ENCODE results near the gene RTEL1. TPM values are rescaled to one million over a fixed set of nuclear protein-coding genes. Genes with fewer than 3 reads are reported as not detected.

Gene RTEL1
- total and polyA plus RNA-seq, 2 experiments from 2014 or later: 14.0 to 18.2 TPM

- DNase-seq (ENCODE audit: low spot score): no peak
- H4K20me1 ChIP-seq (ENCODE audit: insufficient read depth, poor library complexity, severe bottlenecking): peaks cover 6% of the 10 kb centered on the region
- H3K9me2 ChIP-seq (replicated peaks; ENCODE audit: insufficient read depth): no peaks in the 10 kb centered on the region
- H3K4me1 ChIP-seq (ENCODE audit: insufficient read depth): peaks cover 10% of the 10 kb centered on the region
- no peak overlapping the region for H3K27ac ChIP-seq
- WGBS (ENCODE audit: low lambda C conversion rate, missing lambda C conversion rate): 89% methylated on average over 3 of the region's 3 CpGs
- no peaks in the 10 kb centered on the region for H3K36me3 ChIP-seq (replicated peaks; ENCODE audit: insufficient read depth, low read depth)
- TF ChIP-seq CTCF (IDR thresholded peaks at IDR 0.05; ENCODE audit: poor library complexity) (no peak), EZH2phosphoT487 (IDR thresholded peaks at IDR 0.05; ENCODE audit: low read depth, severe bottlenecking, unreplicated experiment) (no peak), EZH2 (IDR thresholded peaks at IDR 0.05; ENCODE audit: borderline replicate concordance) (no peak)
- peaks cover 10% of the 10 kb centered on the region for H3K79me2 ChIP-seq
- H3K4me3 ChIP-seq: no peak overlapping the region
- H3K4me2 ChIP-seq: no peak overlapping the region
- H3K9me3 ChIP-seq (ENCODE audit: low read depth): no peaks in the 10 kb centered on the region
- no peak overlapping the region for H2AFZ ChIP-seq
- peaks cover 3% of the 10 kb centered on the region for H3K27me3 ChIP-seq
These were observed 1.7 kb upstream of the RTEL1 start for GRCh38 chr20:63656451-63656850.

- Histone ChIP-seq H2AFZ (peak overlapping the region; percentile 46), H3K27me3 (no peaks in the 10 kb centered on the region), H3K79me2 (peaks cover 10% of the 10 kb centered on the region), H3K4me3 (no peak overlapping the region), H4K20me1 (ENCODE audit: insufficient read depth, poor library complexity, severe bottlenecking) (no peaks in the 10 kb centered on the region), H3K4me2 (peak overlapping the region; percentile 72), H3K9me3 (ENCODE audit: low read depth) (no peaks in the 10 kb centered on the region), H3K9me2 (replicated peaks; ENCODE audit: insufficient read depth) (no peaks in the 10 kb centered on the region), H3K4me1 (ENCODE audit: insufficient read depth) (peaks cover 7% of the 10 kb centered on the region), H3K27ac (peak overlapping the region; percentile 62), H3K36me3 (replicated peaks; ENCODE audit: insufficient read depth, low read depth) (no peaks in the 10 kb centered on the region)
- TF ChIP-seq EZH2phosphoT487 (IDR thresholded peaks at IDR 0.05; ENCODE audit: low read depth, severe bottlenecking, unreplicated experiment) (no peak), CTCF (IDR thresholded peaks at IDR 0.05; ENCODE audit: poor library complexity) (no peak), EZH2 (IDR thresholded peaks at IDR 0.05; ENCODE audit: borderline replicate concordance) (no peak)
- WGBS (ENCODE audit: low lambda C conversion rate, missing lambda C conversion rate): 87% methylated on average over 31 of the region's 31 CpGs
- DNase-seq (ENCODE audit: low spot score): no peak
These were observed 714 bp upstream of the RTEL1 start for GRCh38 chr20:63657260-63657936.

GRCh38 chr20:63658749-63659187 lies 656 bp downstream of the RTEL1 start:
- Histone ChIP-seq H3K9me3 (ENCODE audit: low read depth) (no peaks in the 10 kb centered on the region), H3K4me2 (peak overlapping the region; percentile 88), H3K27me3 (no peaks in the 10 kb centered on the region), H2AFZ (peak overlapping the region; percentile 67), H3K4me3 (peak overlapping the region; percentile 75), H3K36me3 (replicated peaks; ENCODE audit: insufficient read depth, low read depth) (no peaks in the 10 kb centered on the region), H3K79me2 (peaks cover 10% of the 10 kb centered on the region), H4K20me1 (ENCODE audit: insufficient read depth, poor library complexity, severe bottlenecking) (no peaks in the 10 kb centered on the region), H3K9me2 (replicated peaks; ENCODE audit: insufficient read depth) (no peaks in the 10 kb centered on the region), H3K27ac (peak overlapping the region; percentile 34), H3K4me1 (ENCODE audit: insufficient read depth) (peaks cover 7% of the 10 kb centered on the region)
- 5% methylated on average over 25 of the region's 25 CpGs for WGBS (ENCODE audit: low lambda C conversion rate, missing lambda C conversion rate)
- no peak for DNase-seq (ENCODE audit: low spot score)
- TF ChIP-seq EZH2phosphoT487 (IDR thresholded peaks at IDR 0.05; ENCODE audit: low read depth, severe bottlenecking, unreplicated experiment): no peak
- no peak for TF ChIP-seq EZH2 (IDR thresholded peaks at IDR 0.05; ENCODE audit: borderline replicate concordance)
- no peak for TF ChIP-seq CTCF (IDR thresholded peaks at IDR 0.05; ENCODE audit: poor library complexity)
